Lower leg skin (tissue), 4 donors: ENCODE data around the gene KCNH5. TPM values are rescaled to one million over a fixed set of nuclear protein-coding genes. Genes with fewer than 3 reads are reported as not detected.
"Not testable (repeated sequence)": the region's sequence is repeated elsewhere in the genome, so short reads cannot be mapped to it uniquely, and the experiment has no call there.

Source experiments
- DNase-seq, 2 donors: peaks; one replicate each; pipeline ENCODE4 v3.0.0-alpha.2; 2019; ENCODE audit warnings: low spot score in 2 of 2
- H3K4me3 ChIP-seq: fragments of 200-600 bp; sonication (generic); 2 replicates; pipeline ENCODE4 v1.5.1; 2017; ENCODE audit warnings: mild to moderate bottlenecking, low read depth; ENCODE audit not compliant: poor library complexity, severe bottlenecking
- CTCF ChIP-seq, 3 donors: fragments of 450-650 bp; IDR thresholded peaks; one replicate each; pipeline ENCODE4 v1.5.1; 2016; ENCODE audit warnings: antibody characterized with exemption in 3 of 3, mild to moderate bottlenecking in 3 of 3, moderate library complexity in 2 of 3
- POLR2A ChIP-seq, 2 donors: fragments of 450-650 bp; IDR thresholded peaks; one replicate each; pipeline ENCODE4 v1.6.1; 2016 to 2017; ENCODE audit warnings: antibody characterized with exemption in 2 of 2, mild to moderate bottlenecking in 1 of 2, moderate library complexity in 1 of 2
- WGBS, 2 donors: methylation state at CpG; one replicate each; pipeline ENCODE4 v1.1.5; 2018; 5-methylcytosine and 5-hydroxymethylcytosine counted together
- intact Hi-C: fragments of 100-400 bp; cut with DNase I; formaldehyde crosslinking; loops from one replicate; pipeline ENCODE4 v1.15.0; 2023; ENCODE audit warnings: low total_unique reads
- total RNA-seq, 4 donors: library from RNA; depleted of rRNA; stranded (reverse); fragments of >200 nt; gene quantifications; one replicate each; pipeline ENCODE4 v1.1.0, GENCODE V29; 2016

The KCNH5 gene
- total RNA-seq, 4 donors from 2014 or later: 0.03 TPM; not detected in 3

GRCh38 chr14:62776300-62776699, 269.0 kb downstream of the KCNH5 start:
- 87 to 95% methylated on average over 1 of the region's 1 CpG for WGBS, 2 donors
- DNase-seq: no peak
- no peak overlapping the region for H3K4me3 ChIP-seq
- TF ChIP-seq CTCF (IDR thresholded peaks at IDR 0.05) (no peak), POLR2A (IDR thresholded peaks at IDR 0.05) (no peak)
- intact Hi-C loops: no loop called here

GRCh38 chr14:62768753-62769152, 276.5 kb downstream of the KCNH5 start:
- intact Hi-C loops: no loop called here
- no peak overlapping the region for H3K4me3 ChIP-seq
- WGBS, 2 donors: 73 to 74% methylated on average over 2 of the region's 2 CpGs
- TF ChIP-seq CTCF (IDR thresholded peaks at IDR 0.05) (no peak), POLR2A (IDR thresholded peaks at IDR 0.05) (no peak)
- DNase-seq: no peak

- no peak overlapping the region for H3K4me3 ChIP-seq
- intact Hi-C loops: no loop called here
- TF ChIP-seq CTCF (IDR thresholded peaks at IDR 0.05) (no peak), POLR2A (IDR thresholded peaks at IDR 0.05) (no peak)
- DNase-seq: no peak
Measured at GRCh38 chr14:62763951-62764350, 281.3 kb downstream of the KCNH5 start.

- intact Hi-C loops: no loop called here
- WGBS, 2 donors: 20 to 46% methylated on average over 2 of the region's 2 CpGs
- DNase-seq: no peak
- H3K4me3 ChIP-seq: no peak overlapping the region
- TF ChIP-seq POLR2A (IDR thresholded peaks at IDR 0.05) (no peak), CTCF (IDR thresholded peaks at IDR 0.05) (no peak)
Measured at GRCh38 chr14:62759796-62760195, 285.5 kb downstream of the KCNH5 start.

GRCh38 chr14:62746881-62747280, 298.4 kb downstream of the KCNH5 start:
- not testable (repeated sequence) for DNase-seq

GRCh38 chr14:62745496-62745895, 299.8 kb downstream of the KCNH5 start:
- TF ChIP-seq CTCF (IDR thresholded peaks at IDR 0.05): no peak
- TF ChIP-seq POLR2A (IDR thresholded peaks at IDR 0.05): no peak
- H3K4me3 ChIP-seq: no peak overlapping the region
- intact Hi-C loops: no loop called here
- 87 to 94% methylated on average over 1 of the region's 1 CpG for WGBS, 2 donors
- DNase-seq: no peak

More at GRCh38 chr14:62746881-62747280, 298.4 kb downstream of the KCNH5 start:
- WGBS, 2 donors: 92 to 95% methylated on average over 11 of the region's 11 CpGs
- intact Hi-C loops, H3K4me3 ChIP-seq: not testable (repeated sequence)
